Thyroid gland (tissue), 4 donors: ENCODE data around the gene ZNF205. TPM values are rescaled to one million over a fixed set of nuclear protein-coding genes. Genes with fewer than 3 reads are reported as not detected.

Source experiments
- DNase-seq, 2 donors: peaks; one replicate each; pipeline ENCODE4 v3.0.0-alpha.2; 2019
- H3K27ac ChIP-seq, 3 donors: fragments of 200-600 bp; sonication (generic); 1 replicate in 2 of 3; 2 replicates in 1 of 3; pipeline ENCODE4 v1.5.1; 2016 to 2019; ENCODE audit warnings: mild to moderate bottlenecking in 1 of 3, moderate library complexity in 1 of 3
- H3K27me3 ChIP-seq: fragments of 200-600 bp; sonication (generic); one replicate; pipeline ENCODE4 v1.5.1; 2019
- H3K36me3 ChIP-seq, 2 donors: fragments of 200-600 bp; sonication (generic); one replicate each; pipeline ENCODE4 v1.5.1; 2016 to 2019
- H3K4me1 ChIP-seq, 2 donors: fragments of 200-600 bp; sonication (generic); one replicate each; pipeline ENCODE4 v1.5.1; 2017 to 2019
- H3K4me3 ChIP-seq, 3 donors: fragments of 200-600 bp; sonication (generic); replicated peaks in 1 of 3; 1 replicate in 2 of 3; 2 replicates in 1 of 3; pipeline ENCODE4 v1.5.1; 2016; ENCODE audit warnings: mild to moderate bottlenecking in 1 of 3
- H3K9me3 ChIP-seq: fragments of 200-600 bp; sonication (generic); one replicate; pipeline ENCODE4 v1.5.1; 2017
- POLR2A ChIP-seq, 2 donors: fragments of 450-650 bp; IDR thresholded peaks; one replicate each; pipeline ENCODE4 v1.6.1; 2017; ENCODE audit warnings: antibody characterized with exemption in 2 of 2, mild to moderate bottlenecking in 2 of 2, moderate library complexity in 1 of 2
- WGBS, 2 donors: methylation state at CpG; one replicate each; pipeline ENCODE4 v1.1.5; 2017; 5-methylcytosine and 5-hydroxymethylcytosine counted together
- intact Hi-C: fragments of 100-400 bp; cut with DNase I; formaldehyde crosslinking; loops from one replicate; pipeline ENCODE4 v1.15.1; 2023
- total RNA-seq, 4 donors: library from RNA; depleted of rRNA; stranded (reverse); fragments of >200 nt; gene quantifications; one replicate each; pipeline ENCODE4 v1.2.3, GENCODE V29; 2016
- TF ChIP-seq, protein P1 (sequence below), 6 experiments: fragments of 200-600 bp in 3 of 6; fragments of 450-650 bp in 3 of 6; sonication (generic) in 3 of 6; IDR thresholded peaks; one replicate each; pipeline ENCODE4 v1.5.1; 2016 to 2019; ENCODE audit warnings: antibody characterized with exemption in 6 of 6, mild to moderate bottlenecking in 2 of 6, inconsistent platforms in 1 of 6, moderate library complexity in 1 of 6

ZNF205 gene
- total RNA-seq = 10 to 100 TPM; 18.5 to 28.9 (median 19.6) TPM

DNA sequence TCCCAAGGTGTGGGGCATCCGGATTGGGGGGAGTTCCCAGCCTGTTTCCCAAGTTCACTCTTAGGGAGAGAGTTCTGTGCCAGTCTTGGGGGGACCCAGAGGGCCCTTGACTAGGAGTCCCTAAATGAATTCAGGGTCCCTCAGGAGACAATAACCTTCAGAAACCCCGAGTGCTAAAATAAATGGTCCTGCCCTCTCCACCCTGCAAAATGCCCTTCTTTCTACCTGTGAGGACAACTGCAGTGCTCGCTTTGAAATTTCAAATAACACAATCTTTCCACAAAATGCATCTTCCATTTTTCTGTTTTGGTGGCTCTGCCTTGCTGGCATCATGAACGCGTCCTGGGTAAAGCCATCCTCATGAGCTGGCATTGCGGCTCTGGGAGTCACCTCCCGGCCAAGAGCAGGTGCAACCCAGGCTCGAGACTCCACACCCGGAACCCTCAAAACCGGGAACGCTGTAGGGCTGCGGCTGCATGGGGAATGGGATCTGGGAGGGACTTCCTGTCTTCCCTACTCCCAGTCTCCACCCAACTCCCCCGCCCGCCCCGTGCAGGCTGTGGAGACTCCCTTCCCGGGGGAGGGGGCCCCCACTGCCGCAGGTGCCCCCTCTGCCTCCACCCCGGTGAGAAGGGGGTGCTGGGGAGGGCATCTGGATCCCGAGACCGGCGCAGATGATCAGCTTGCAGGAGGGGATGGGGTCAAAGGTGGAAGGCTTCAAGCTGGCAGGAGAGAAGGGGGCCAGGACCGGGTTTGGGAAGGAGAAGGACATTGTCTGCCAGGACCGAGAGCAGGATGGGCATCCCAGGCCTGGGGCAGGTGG lies at the start of gene ZNF205:
TSS of gene ZNF205 (plus strand) at position 529 of the 823 bp plus-strand sequence. CDS start 845 bp downstream, outside the sequence.
- intact Hi-C loops = loop anchor here (10.0 kb wide), 1 partner anchor 53 kb away; no protein-coding TSS in a partner anchor
- Histone ChIP-seq H3K9me3 (no peaks in the 10 kb centered on the region), H3K4me1 (peaks cover 19 to 25% of the 10 kb centered on the region in 2 donors), H3K27me3 (no peaks in the 10 kb centered on the region), H3K36me3 (no peaks in the 10 kb centered on the region), H3K4me3 (peak within 1 kb of the TSS; percentile 58 to 69 (median 61)), H3K27ac (peak within 1 kb of the TSS in 2 of 3 donors; percentile 65 to 73)
- 9 to 17% methylated on average over 16 to 21 of the region's 23 CpGs for WGBS, 2 donors
- TF ChIP-seq, protein P1, sequence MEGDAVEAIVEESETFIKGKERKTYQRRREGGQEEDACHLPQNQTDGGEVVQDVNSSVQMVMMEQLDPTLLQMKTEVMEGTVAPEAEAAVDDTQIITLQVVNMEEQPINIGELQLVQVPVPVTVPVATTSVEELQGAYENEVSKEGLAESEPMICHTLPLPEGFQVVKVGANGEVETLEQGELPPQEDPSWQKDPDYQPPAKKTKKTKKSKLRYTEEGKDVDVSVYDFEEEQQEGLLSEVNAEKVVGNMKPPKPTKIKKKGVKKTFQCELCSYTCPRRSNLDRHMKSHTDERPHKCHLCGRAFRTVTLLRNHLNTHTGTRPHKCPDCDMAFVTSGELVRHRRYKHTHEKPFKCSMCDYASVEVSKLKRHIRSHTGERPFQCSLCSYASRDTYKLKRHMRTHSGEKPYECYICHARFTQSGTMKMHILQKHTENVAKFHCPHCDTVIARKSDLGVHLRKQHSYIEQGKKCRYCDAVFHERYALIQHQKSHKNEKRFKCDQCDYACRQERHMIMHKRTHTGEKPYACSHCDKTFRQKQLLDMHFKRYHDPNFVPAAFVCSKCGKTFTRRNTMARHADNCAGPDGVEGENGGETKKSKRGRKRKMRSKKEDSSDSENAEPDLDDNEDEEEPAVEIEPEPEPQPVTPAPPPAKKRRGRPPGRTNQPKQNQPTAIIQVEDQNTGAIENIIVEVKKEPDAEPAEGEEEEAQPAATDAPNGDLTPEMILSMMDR (IDR thresholded peaks at IDR 0.05) = no peak
- TF ChIP-seq POLR2A (IDR thresholded peaks at IDR 0.05) = no peak
- peak; percentile 76 to 78 for DNase-seq

DNA sequence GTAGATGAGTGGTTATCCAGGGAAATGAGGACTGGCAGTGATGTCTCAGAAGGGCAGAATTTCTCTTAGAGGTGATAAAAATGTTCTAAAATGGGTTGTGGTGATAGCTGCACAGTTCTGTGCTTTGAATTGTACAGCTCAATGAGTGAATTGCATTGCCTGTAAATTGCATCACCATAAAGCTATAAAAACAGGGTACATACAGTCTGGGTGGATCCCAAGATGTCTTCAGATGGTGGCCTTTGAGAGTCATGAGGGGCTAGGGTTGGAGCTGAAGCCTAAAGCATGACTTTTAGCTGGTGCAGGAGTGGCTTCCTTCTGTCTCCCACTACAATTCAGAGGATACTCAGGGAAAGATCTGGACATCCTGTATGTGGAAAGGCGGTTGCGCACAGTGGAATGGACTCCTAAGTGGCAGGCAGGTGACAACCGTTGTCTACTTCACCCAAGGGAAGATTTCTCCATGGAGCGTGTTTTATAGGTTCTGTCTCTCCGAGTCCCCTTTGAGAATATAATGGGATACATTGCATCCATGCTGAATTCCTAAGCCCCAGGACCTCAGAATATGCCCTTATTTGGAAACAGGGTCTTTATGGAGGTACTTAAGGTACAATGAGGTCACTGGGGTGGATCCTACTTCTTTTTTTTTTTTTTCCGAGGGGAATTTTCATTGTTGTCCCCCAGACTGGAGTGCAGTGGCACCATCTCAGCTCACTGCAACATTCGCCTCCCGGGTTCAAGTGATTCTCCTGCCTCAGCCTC lies 48.6 kb upstream of the ZNF205 start:
- Histone ChIP-seq H3K9me3 (no peaks in the 10 kb centered on the region), H3K4me3 (no peak overlapping the region), H3K27ac (no peak overlapping the region)

DNA sequence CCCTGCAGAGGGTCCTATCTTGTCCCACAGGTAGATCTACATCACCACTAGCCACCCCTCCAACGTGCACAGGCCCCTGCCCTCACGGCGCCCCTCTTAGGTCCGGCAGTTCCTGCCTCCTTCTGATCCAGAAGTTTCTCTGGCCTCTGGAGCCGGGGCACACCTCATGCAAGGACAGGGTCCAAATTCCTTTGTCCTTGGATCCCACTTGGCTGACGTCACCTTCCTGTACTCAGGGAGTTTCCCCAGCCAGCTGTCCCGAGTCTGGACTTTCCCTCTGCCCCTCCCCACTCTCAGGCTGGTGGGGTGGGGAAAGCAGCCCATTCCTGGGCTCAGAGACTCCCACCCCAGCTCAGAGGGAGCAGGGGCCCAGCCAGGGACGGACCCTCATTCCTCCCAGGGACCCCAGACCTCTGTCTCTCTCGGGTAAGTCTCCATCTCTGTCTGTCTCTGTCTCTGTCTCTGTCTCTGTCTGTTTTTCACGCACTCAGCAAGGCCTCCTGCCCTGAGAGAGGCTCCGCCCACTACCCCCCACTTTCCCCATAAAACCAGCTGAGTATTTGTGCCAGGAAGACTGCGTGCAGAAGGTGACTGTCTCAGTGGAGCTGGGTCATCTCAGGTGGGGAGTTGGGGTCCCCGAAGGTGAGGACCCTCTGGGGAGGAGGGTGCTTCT lies 47.2 kb upstream of the ZNF205 start, which contains the start of gene IL32:
TSS of gene IL32 (plus strand) at position 572 of the 673 bp plus-strand sequence. CDS start 172 bp downstream, outside the sequence.
- Histone ChIP-seq H3K27me3 (no peaks in the 10 kb centered on the region), H3K36me3 (no peaks in the 10 kb centered on the region), H3K9me3 (no peaks in the 10 kb centered on the region), H3K4me1 (peaks cover 0 to 36% of the 10 kb centered on the region in 2 donors), H3K27ac (peak within 1 kb of the TSS; percentile 54 to 76 (median 71)), H3K4me3 (peak within 1 kb of the TSS in 1 of 3 donors; percentile 18)
- WGBS, 2 donors = 58 to 62% methylated on average over 13 of the region's 13 CpGs
- TF ChIP-seq POLR2A (IDR thresholded peaks at IDR 0.05) = peak in 1 of 2 donors; percentile 16
- TF ChIP-seq, protein P1 (IDR thresholded peaks at IDR 0.05) = no peak
- intact Hi-C loops = loop anchor here (10.0 kb wide), 1 partner anchor 60 kb away; no protein-coding TSS in a partner anchor
- DNase-seq = peak; percentile 47 to 48

More for the DNA sequence above, 48.6 kb upstream of the ZNF205 start:
- DNase-seq = no peak
- 86 to 91% methylated on average over 8 of the region's 8 CpGs for whole genome bisulfite sequencing, 2 donors
- TF ChIP-seq, protein P1 (IDR thresholded peaks at IDR 0.05) = no peak
- TF ChIP-seq POLR2A (IDR thresholded peaks at IDR 0.05) = no peak
- no peaks in the 10 kb centered on the region for H3K27me3 ChIP-seq
- peaks cover 6 to 44% of the 10 kb centered on the region in 2 donors for H3K4me1 ChIP-seq
- no peaks in the 10 kb centered on the region for H3K36me3 ChIP-seq
- intact Hi-C loops = loop anchor here (10.0 kb wide), 1 partner anchor 61 kb away; no protein-coding TSS in a partner anchor

DNA sequence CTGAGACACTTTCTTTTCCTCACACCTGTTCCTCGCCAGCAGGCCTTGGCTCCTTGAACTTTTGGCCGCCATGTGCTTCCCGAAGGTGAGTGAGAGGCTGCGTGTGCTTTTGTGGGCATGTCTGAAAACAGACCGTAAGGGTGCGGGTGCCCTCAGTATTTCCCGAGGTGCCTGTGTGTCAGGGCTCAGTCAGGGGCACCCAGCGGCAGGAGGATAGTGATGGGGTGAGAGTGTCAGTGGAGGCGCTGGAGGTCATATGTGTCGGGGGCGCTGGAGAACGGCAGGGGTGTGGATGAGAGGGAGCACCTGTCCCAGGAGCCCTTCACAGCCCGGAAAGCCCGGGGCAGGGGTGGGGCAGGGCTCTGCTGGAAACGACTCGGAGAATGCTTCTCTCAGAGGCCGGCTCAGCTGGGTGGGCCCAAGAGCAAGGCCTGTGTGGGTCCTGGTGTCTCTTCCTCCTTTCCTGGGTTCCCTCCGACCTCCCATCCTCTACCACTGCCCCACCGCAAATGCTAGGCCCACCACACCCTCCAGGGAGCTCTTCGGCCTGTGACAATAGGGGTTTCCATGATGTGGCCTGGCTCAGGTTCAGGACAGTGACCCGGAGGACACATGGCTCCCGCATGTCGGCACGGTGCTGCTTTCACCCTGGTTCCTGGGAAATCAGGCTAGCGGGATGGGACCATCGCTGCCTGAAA lies 46.5 kb upstream of the ZNF205 start:
- Histone ChIP-seq H3K36me3 (no peaks in the 10 kb centered on the region), H3K27me3 (no peaks in the 10 kb centered on the region), H3K4me1 (peaks cover 0 to 34% of the 10 kb centered on the region in 2 donors), H3K9me3 (no peaks in the 10 kb centered on the region), H3K27ac (peak overlapping the region in 2 of 3 donors; percentile 71 to 76), H3K4me3 (peak overlapping the region in 1 of 3 donors; percentile 18)
- DNase-seq = no peak
- no peak for TF ChIP-seq POLR2A (IDR thresholded peaks at IDR 0.05)
- TF ChIP-seq, protein P1 (IDR thresholded peaks at IDR 0.05) = no peak
- 74 to 78% methylated on average over 20 to 25 of the region's 26 CpGs for WGBS, 2 donors
- intact Hi-C loops = loop anchor here (10.0 kb wide), 1 partner anchor 59 kb away; no protein-coding TSS in a partner anchor
